ENCODE data around the gene CKAP5. TPM values are rescaled to one million over a fixed set of nuclear protein-coding genes. Genes with fewer than 3 reads are reported as not detected.

The CKAP5 gene
- total RNA-seq, 1 donor from 2014 or later: 78.8 TPM

DNA sequence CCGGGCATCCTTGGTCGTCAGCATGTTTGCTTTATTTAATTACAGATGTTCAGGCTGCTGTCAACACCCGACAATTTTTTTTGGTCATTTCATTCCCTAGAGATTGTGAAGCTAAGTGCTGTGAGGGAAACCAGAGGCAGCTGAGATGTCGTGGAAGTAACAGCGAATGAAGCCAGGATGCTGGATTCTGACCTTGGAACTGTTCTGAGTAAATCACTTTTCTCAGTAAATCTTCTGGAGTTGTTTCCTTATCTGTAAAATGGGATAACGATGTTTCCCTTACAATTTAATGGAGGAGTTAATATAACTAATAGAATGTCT is 390 bp upstream of the CKAP5 start:
- Histone ChIP-seq H3K4me3 (peak overlapping the region; percentile 93), H3K36me3 (no peaks in the 10 kb centered on the region), H3K27me3 (ENCODE audit: low read depth) (no peaks in the 10 kb centered on the region), H3K9me3 (replicated peaks) (no peaks in the 10 kb centered on the region), H3K27ac (replicated peaks) (peak overlapping the region; percentile 89), H3K4me1 (peaks cover 27% of the 10 kb centered on the region)
- intact Hi-C loops (cut with micrococcal nuclease): no loop called here
- DNase-seq: no peak
- TF ChIP-seq, protein P1, sequence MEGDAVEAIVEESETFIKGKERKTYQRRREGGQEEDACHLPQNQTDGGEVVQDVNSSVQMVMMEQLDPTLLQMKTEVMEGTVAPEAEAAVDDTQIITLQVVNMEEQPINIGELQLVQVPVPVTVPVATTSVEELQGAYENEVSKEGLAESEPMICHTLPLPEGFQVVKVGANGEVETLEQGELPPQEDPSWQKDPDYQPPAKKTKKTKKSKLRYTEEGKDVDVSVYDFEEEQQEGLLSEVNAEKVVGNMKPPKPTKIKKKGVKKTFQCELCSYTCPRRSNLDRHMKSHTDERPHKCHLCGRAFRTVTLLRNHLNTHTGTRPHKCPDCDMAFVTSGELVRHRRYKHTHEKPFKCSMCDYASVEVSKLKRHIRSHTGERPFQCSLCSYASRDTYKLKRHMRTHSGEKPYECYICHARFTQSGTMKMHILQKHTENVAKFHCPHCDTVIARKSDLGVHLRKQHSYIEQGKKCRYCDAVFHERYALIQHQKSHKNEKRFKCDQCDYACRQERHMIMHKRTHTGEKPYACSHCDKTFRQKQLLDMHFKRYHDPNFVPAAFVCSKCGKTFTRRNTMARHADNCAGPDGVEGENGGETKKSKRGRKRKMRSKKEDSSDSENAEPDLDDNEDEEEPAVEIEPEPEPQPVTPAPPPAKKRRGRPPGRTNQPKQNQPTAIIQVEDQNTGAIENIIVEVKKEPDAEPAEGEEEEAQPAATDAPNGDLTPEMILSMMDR (IDR thresholded peaks at IDR 0.05; ENCODE audit: borderline replicate concordance): no peak

DNA sequence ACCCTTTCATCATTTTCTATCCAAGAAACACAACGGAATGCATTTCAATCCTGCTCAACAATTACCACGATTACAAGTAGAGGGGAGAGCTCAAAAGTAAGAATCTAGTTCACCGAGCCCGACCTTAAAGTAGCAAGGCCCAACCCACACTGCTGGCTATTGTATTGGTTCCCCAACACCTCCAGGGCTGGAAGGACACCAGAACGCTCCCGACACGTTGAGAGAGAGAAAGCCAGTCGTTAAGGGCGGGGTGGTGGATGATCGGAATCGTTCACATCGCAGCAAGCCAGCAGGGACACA is 690 bp downstream of the CKAP5 start:
- Histone ChIP-seq H3K27me3 (ENCODE audit: low read depth) (no peaks in the 10 kb centered on the region), H3K27ac (replicated peaks) (peak overlapping the region; percentile 89), H3K4me3 (peak overlapping the region; percentile 93), H3K4me1 (peaks cover 27% of the 10 kb centered on the region), H3K36me3 (no peaks in the 10 kb centered on the region), H3K9me3 (replicated peaks) (no peaks in the 10 kb centered on the region)
- DNase-seq: no peak
- TF ChIP-seq, protein P1 (IDR thresholded peaks at IDR 0.05; ENCODE audit: borderline replicate concordance): no peak
- intact Hi-C loops (cut with micrococcal nuclease): no loop called here

DNA sequence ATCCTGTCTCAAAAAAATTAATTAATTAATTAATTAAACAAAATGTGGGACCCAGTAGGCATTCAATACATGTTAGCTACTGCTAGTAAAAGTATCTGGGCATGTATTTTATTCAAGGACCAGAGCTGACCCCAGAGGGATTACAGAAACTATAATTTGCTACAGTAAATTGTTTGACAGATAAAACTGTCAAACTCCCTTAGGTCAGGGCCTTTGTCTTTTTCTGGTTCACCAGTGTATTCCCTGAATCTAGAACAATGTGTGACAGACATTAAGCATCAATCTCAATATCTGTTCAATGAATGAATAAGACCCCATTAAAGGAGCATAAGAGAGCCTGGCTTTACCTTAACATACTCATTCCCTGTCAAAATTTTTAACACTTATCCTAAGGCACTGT is 6.0 kb downstream of the CKAP5 start:
- no peaks in the 10 kb centered on the region for H3K27me3 ChIP-seq (ENCODE audit: low read depth)
- no peaks in the 10 kb centered on the region for H3K36me3 ChIP-seq
- no peak overlapping the region for H3K27ac ChIP-seq (replicated peaks)
- no peak for DNase-seq
- H3K4me1 ChIP-seq: peaks cover 35% of the 10 kb centered on the region
- TF ChIP-seq, protein P1 (IDR thresholded peaks at IDR 0.05; ENCODE audit: borderline replicate concordance): no peak
- no peaks in the 10 kb centered on the region for H3K9me3 ChIP-seq (replicated peaks)
- H3K4me3 ChIP-seq: no peak overlapping the region
- intact Hi-C loops (cut with micrococcal nuclease): no loop called here

DNA sequence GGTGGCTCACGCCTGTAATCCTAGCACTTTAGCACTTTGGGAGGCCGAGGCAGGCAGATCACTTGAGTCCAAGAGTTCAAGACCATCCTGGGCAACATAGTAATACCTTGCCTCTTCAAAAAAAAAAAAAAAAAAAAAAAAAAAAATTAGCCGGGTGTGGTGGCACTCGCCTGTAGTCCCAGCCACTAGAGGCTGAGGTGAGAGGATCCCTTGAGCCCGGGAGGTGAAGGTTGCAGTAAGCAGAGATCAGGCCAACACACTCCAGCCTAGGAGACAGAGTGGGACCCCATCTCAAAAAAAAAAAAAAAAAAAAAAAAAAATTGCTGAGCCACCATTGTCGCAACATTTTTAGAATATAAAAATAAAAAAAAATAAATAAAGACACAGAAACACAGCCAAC is 7.6 kb downstream of the CKAP5 start:
- H3K9me3 ChIP-seq (replicated peaks): no peaks in the 10 kb centered on the region
- no peak overlapping the region for H3K4me3 ChIP-seq
- TF ChIP-seq, protein P1 (IDR thresholded peaks at IDR 0.05; ENCODE audit: borderline replicate concordance): no peak
- no peak overlapping the region for H3K27ac ChIP-seq (replicated peaks)
- H3K36me3 ChIP-seq: no peaks in the 10 kb centered on the region
- peaks cover 25% of the 10 kb centered on the region for H3K4me1 ChIP-seq
- no peak for DNase-seq
- intact Hi-C loops (cut with micrococcal nuclease): no loop called here
- H3K27me3 ChIP-seq (ENCODE audit: low read depth): no peaks in the 10 kb centered on the region

DNA sequence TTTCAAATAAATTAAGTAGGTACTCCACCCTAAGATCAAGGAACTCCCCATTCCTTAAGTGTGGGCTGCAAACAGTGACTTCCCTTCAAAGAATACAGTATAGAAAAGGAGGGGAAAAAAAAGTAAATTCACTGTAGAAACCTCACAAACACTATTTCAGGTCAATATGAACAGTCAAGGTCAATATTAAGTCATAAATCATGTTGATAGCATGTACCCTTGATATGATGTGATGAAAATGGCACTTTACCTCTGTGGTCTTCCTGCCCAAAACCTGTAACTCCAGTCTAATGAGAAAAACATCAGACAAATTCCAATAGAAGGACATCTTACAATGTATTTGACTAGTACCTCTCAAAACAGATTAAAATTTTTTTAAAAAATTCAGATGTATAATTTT is 8.2 kb downstream of the CKAP5 start:
- H3K4me3 ChIP-seq: no peak overlapping the region
- H3K27me3 ChIP-seq (ENCODE audit: low read depth): no peaks in the 10 kb centered on the region
- H3K4me1 ChIP-seq: peaks cover 25% of the 10 kb centered on the region
- intact Hi-C loops (cut with micrococcal nuclease): no loop called here
- no peaks in the 10 kb centered on the region for H3K9me3 ChIP-seq (replicated peaks)
- no peaks in the 10 kb centered on the region for H3K36me3 ChIP-seq
- no peak for DNase-seq
- no peak overlapping the region for H3K27ac ChIP-seq (replicated peaks)
- TF ChIP-seq, protein P1 (IDR thresholded peaks at IDR 0.05; ENCODE audit: borderline replicate concordance): no peak

DNA sequence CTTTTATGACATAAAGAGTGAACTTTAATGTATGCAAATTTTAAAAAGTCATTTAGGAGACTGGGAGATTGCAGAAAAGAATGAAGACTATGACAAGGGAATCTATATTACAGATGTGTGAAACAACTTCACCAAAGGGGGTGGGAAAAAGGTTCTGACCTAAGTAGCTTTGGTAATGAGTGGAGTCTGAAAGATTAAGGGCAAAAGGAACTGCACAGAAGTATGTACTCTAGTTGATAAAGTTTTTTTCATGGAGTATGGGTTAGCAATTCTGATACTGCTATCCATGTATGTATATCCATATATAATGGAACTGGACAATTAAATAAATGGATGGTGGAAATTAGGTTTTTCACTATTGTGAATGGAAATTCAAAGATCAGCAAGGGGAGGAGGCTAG is 9.2 kb downstream of the CKAP5 start:
- TF ChIP-seq, protein P1 (IDR thresholded peaks at IDR 0.05; ENCODE audit: borderline replicate concordance): no peak
- DNase-seq: no peak
- H3K27me3 ChIP-seq (ENCODE audit: low read depth): no peaks in the 10 kb centered on the region
- H3K4me1 ChIP-seq: peaks cover 25% of the 10 kb centered on the region
- no peak overlapping the region for H3K27ac ChIP-seq (replicated peaks)
- intact Hi-C loops (cut with micrococcal nuclease): no loop called here
- H3K9me3 ChIP-seq (replicated peaks): no peaks in the 10 kb centered on the region
- H3K4me3 ChIP-seq: no peak overlapping the region
- H3K36me3 ChIP-seq: no peaks in the 10 kb centered on the region

Measured in left ventricle myocardium inferior (tissue), 1 donor.